ENCODE data around the gene EXOC6B.

EXOC6B gene

DNA sequence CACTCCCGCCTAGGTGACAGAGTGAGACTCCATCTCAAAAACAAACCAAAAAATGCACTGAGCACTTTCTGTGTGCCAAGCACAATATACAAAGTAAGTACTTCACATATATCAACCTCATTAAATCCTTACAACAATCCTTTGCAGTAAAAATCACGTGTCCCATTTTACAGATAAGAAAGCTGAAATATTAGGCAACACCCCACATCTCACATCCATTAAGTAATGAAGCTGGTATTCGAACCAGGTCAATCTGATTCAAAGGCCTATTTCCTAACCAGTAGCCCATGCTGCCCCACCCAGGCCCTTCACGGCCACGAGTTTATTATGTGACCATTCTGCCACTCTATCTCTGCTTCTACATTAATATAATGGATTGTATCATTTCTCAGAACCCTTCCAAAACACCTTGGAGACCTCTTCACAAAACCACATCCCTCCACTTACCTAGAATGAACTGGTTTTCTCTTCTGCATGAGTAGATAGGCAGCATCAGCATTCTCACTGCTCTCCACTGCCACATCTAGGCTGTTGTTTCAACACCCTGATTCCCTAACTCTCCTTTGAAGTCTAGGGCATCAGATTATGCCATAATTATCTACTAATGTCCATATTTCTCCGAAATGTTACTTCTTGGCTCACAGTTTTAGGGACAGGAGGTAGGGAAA lies 3.1 kb upstream of the EXOC6B start:
- DNase-seq = no peak

DNA sequence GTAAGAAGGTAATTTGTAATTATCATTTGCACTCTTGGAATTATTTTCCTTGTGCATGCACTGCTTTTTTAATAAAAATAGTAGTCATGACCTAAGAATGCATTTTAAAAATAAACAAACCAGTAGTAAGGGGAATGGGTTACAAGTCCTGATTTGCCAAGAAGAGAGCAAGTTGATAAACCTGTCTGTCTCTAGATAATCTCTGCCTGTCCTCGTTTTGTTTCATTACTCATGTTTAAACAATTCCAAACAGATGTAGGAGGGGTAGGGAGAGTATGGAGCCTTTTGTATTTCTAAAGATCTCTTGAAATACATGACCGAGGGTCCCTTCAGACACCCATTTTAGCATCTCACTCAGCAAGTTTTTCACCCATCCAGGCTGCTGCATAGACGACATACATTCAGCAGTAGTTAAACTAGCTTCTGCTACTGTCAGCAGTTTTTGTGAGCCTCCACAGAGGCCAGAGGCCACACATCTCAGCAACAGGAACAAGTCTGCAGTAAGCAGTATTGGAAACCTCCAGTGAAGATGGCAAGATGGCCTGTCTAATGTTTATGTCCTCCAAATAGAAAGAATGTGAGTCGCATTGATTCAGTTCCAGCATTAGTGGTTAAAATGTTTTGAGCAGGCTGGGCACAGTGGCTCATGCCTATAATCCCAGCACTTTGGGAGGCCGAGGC lies 2.3 kb upstream of the EXOC6B start:
- DNase-seq = no peak

DNA sequence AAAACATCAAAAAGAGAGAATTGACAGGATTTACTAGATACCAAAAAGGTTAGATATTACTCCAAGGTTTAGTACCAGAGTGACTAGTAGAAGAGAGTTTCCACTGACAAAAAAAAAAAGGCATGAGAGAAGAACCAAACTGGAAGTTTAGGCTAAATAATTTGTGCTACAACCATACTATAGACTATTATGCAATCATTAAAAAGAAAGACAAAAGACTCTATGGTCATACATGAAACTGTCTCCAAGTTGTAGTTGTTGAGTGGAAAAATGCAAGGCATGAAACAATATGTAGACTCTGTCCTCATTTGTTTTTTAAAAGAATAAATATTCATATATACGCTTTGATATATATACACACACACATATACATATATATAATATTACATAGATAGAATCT lies 1.7 kb upstream of the EXOC6B start:
- DNase-seq = no peak

DNA sequence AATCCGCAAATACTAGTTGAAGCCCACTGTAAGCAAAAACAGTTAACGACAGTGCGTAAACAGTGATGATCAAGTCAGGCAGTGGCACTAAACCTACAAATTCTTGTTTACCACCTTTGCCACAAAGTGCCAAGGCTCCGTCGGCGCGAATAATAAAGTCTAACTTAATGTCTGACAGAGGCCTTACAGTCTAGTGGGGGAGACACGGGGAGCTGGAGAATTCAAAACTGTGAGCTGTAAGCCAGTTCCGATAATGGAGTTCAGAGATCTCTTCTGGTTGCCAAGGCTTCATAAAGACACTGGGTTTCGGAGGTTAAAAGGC lies 284 bp upstream of the EXOC6B start:
- DNase-seq = no peak

DNA sequence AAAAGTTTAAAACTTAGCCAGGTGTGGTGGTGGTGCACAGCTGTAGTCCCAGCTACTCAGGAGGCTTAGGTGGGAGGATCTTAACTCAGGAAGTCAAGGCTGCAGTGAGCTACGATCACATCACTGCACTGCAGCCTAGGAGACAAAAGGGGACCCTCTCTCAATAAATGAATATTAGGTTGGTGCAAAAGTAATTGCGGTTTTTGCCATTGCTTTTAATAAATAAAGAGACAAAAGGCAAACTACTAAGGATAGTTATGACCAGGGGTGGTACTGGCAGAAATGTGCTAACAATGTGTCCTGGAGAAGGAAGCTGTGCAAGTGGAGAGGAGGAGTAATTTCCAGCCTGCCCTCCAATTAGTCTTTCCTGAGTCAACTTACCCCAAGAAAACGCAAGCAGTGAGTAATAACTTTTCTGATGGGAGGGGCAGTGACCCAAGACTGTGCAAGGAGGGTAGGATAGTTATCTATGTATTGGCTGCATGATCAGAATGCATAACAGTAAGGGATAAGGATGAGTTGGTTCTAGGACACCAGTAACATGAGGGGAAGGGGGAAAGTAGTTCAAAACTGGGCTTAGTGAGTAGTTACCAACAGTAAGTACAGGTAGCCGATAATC lies 1.5 kb downstream of the EXOC6B start:
- peak; percentile 62 for DNase-seq

DNA sequence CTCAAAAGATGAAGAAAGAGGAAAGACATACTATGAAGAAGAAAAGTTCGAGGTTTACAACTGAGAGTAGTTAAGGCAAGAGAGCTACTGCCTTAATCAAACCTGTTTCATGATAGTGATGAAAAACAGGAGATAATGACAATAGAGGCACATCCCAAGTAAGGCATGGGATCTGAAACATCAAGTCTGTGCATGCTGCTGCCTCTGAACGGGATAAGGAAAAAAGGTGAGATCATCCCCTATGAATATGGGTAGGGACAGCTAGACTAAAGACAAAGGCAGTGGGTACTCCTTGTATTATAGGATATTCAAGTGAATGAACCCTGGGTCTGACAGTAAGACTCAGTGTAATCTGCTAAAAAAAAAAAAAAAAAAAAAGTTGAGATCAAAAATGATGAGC lies 3.0 kb downstream of the EXOC6B start:
- no peak for DNase-seq

DNA sequence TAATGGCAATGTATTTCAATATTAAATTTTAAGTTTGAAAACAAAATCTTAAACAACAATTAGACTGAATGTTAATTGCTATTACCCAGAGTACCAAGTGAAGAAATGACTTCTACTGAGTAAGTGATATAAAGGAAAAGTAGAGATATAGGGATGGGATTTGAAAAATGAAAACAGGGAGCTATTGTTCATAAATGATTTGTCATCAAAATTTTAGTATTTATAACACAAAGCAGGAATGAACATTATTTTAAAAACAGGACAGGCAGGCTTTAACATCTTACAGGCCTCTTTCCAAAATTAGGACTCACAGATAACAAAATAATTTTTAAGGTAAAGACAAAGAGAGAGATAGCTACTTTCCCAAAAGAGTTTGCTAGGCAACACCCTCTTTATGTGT lies 3.9 kb downstream of the EXOC6B start:
- DNase-seq = no peak

DNA sequence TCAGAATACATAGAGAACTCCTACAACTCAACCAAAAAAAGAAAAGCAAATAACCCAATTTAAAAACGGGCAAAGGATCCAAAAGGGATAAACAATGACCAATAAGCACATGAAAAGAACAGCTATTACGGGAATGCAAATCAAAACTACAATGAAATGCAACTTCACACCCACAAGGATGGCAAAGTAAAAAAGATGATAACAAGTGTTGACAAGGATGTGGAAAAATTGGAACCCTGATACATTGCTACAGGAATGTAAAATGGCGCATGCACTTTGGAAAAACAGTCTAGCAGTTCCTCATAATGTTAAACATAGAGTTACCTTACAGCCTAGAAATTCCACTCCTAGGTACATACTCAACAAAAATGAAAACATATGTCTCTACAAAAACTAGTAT lies 4.7 kb downstream of the EXOC6B start:
- no peak for DNase-seq

DNA sequence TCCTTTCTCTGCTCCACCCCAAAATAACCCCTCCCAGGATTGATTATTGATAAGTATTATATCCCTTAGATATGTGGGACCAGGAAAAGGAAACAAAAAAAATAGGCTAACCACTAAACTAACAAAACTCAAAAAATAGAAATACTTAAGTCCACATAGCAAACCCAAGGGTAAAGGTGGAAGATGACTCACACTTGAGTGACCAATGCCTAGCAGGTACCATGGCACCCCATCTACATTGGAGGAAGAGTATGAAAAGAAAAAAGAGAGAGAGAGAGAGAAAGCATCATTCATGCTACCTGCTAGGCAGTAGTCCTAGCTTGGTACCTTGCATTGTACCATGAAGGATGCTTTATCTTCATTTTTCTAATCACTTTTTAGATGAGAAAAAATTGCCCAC lies 6.3 kb downstream of the EXOC6B start:
- no peak for DNase-seq

DNA sequence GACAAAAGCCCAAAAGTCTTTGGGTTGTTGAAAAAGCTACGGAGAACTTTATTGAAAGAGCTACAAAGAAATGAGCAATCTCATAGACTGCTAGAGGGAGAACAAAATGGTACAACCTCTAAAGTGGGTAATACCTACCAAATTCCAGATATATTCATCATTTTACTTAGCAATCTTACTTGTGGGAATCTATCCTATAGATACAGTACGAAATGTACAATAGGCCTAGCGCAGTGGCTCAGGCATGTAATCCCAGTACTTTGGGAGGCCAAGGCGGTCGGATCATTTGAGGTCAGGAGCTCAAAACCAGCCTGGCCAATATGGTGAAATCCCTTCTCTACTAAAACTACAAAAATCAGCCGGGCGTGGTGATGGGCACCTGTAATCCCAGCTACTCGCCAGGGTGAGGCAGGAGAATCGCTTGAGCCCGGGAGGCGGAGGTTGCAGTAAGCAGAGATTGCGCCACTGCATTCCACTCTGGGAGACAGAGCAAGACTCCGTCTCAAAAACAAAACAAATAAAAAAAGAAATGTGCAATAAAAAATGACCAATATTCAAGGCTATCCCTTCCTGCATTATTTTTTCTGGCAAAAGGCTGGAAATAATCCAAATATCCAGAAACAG lies 10.1 kb downstream of the EXOC6B start:
- DNase-seq = no peak

DNA sequence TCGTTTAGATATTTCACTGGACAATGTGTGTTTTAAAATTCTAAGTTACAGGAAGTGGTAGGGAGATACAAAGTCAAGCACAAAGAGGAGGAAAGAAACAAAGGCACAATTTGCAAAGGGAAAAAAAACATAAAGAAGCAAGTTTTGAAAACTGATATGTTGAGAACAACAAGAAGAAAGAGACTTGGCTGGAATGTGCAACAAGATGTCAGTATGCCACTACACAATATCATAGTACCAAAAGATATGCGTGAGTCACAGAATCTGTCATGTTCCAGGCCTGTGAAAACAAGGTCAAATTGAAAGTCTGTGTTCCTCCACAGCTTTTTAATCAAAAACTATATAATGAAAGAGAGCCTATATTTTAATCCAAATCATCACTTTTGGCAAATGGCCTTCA lies 12.0 kb downstream of the EXOC6B start:
- DNase-seq = no peak

DNA sequence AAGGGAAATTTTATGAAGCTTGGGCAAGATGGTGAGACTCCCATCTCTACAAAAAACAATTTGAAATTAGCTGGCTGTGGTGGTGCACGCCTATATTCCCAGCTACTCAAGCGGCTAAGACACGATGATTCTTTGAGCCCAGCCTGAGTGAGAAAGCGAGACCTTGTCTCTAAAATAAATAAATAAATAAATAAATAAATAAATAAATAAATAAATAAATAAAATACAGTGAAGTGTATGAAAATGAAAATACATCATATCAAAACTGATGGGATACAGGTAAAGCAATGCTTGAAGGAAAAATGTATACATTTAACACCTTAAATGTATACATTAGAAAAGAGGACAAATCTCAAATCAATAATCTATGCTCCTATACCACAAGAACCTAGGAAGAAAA lies 15.7 kb downstream of the EXOC6B start:
- no peak for DNase-seq

DNA sequence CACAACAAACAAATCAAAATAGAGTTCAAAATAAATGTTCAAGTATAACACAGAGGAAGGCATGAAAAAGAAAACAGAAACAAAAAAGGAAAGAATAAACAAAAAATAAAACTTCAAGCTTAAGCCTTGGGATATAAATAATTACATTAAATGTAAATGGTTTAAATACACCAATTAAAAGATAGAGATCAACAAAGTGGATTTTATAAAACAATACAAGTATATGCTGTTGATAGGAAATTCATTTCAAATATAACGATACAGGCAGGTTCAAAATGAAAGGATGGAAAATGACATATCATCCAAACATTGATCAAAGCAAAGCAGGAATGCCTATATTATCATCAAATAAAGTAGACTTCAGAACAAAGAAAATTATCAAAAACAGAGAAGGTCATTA lies 16.7 kb downstream of the EXOC6B start:
- no peak for DNase-seq

DNA sequence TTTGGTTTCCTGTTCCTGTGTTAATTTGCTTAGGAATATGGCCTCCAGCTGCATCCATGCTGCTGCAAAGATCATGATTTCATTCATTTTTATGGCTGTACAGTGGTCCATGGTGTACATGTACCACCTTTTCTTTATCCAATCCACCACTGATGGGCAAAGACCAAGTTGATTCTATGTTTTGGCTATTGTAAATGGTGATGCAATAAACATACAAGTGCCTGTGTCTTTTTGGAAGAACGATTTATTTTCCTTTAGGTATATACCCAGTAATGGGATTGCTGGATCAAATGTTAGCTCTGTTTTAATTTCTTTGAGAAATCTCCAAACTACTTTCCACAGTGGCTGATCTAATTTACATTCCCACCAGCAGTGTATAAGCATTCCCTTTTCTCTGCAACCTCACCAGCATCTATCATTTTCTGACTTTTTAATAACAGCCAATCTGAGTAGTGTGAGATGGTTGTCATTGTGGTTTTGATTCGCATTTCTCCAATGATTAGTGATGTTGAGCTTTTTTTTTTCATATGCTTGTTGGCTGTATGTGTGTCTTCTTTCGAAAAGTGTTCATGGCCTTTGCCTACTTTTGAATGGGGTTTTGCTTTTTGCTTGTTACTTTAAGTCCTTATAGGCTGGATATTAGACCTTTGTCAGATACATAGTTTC lies 19.4 kb downstream of the EXOC6B start:
- no peak for DNase-seq

DNA sequence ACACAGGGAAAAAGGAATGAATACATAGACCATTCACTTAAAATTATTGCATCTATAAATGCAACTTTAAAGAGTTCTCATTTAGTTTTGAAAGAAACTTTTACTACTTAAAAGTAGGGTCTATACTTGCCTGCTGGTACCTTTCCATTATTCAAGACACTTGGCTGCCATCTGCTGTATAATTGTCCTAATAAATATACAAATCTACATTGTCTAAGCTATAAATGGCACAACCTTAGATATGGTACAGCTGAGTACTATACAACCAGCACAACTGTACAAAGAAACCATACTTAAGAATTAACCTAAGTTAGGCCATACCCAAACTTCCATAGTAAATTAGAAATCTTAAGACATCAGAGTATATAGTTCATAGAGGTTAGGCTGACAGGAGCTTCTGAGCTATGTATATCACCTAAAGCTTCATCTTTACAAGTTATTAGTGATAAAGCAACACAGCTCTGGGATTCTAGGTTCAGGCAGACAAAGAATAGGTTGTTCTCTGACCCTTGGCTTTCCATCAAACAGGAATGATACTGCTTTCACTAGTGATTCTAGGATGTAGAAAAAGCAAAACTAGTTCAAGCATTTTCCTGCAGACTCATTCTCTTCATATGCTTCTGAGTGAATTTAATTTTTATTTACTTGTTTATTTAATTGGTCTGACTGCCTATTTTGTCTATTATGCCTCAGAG lies 22.1 kb downstream of the EXOC6B start:
- DNase-seq = no peak

DNA sequence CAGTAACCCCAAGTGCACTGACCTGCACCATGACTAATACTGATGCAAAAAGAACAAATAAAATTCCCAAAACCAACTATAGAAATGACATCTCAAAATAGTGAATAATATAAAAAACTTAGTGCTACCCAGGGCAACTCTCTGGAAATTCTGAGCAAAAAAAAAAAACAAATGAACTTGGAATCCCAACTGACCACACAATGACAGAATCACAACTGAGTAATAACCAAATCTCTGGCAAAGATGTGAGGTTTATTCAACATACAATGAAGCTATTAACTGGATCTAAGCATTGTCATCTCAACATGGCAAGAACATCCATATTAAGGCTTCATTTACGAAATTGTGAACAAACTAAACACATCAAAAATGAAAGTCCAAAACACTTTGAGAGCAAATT lies 22.7 kb downstream of the EXOC6B start:
- DNase-seq = no peak

DNA sequence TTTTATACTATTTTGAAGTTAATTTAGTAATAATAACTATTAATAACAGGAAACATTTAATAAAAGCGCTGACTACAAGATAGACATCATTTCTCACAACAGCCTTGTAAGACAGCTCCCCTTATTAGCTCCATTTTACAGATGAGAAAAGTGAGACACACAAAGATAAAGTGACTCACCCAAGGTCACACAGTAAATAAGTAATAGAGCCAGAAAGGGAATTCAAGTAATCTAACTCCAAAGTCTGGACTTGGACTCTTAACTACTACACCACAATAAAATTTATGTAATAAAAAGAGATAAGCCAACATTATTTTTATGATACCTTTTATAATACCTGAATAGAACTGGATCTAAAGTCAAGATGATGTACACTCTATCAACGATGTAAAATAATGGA lies 25.3 kb downstream of the EXOC6B start:
- DNase-seq = no peak

DNA sequence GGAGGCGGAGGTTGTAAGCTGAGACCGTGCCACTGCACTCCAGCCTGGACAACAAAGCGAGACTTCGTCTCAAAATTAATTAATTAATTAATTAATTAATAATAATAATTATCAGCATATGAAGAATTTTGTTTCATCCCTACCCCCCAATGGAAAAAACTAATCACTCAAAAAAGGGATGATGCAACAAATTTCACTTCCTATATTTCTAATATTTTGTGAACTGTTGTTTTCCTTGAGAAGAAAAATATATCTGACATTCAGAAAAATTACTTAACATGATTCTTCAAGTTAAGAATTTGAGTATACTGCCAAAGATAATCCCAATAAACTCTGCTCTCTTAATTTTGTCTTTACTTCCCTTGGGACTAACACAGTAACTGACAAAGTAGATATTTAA lies 28.1 kb downstream of the EXOC6B start:
- no peak for DNase-seq

DNA sequence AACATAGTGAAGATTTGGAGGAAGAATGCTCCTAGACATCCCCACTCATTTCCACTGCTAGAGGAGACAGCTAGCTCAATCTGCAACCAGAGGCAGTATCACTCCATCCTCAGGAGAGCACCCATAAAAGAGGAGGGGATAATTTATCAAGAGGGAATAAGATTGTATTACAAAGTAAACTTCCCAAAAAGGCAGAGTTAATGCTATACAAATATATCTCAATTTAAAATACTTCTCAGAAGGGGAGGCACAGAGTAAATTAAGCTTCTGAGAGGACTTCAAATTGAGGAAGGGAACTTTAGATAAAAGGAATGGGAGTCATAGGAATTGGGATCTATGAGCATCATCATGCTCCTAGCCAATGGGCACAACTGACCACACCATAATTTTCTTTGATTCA lies 29.1 kb downstream of the EXOC6B start:
- DNase-seq = no peak

DNA sequence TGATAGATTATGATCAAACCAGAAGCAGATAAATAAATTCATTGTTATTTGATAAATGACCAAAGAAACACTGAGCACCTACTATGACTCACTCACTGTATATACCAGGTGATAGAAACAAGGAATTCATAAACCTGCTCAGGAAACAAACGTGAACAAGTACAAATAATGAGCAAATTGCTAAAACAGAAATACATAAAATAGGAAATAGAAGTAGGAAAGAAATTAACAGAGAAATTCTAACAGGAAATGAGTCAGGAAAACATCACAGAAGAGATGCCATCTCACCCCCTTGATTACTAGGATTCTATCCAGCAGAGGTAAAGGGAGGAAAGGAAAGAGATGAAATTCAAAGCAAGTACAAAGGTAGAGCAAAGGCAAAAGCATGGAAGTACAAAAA lies 31.3 kb downstream of the EXOC6B start:
- DNase-seq = no peak

DNA sequence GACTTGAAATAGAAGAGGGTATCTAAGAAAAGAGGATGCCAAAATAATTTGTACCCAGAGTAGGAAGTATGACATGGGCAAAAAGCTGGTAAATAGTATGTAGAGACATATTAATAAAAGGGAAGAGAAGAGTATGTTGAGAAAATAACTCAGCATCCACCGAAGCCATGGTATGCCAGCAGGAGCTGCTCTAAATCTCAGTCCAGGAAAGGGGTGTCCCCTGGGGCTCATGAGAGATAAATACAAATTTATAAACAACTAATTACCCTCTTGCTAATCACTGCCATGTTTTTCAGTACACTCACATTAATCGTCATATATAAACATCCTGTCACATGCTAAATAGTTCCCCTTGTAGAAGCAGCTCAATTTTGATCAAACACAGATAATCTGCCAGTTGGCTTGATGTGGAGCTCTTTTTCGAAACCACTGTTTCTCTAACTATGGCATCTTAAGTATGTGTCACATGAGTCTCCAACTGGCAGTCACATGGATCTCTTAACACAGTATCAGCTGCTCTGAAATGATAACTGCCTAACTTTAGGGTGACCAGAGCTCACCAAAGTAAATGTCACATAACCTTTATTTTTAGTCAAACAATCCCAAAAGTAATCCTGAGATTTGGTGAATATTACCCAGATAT lies 31.9 kb downstream of the EXOC6B start:
- DNase-seq = no peak

DNA sequence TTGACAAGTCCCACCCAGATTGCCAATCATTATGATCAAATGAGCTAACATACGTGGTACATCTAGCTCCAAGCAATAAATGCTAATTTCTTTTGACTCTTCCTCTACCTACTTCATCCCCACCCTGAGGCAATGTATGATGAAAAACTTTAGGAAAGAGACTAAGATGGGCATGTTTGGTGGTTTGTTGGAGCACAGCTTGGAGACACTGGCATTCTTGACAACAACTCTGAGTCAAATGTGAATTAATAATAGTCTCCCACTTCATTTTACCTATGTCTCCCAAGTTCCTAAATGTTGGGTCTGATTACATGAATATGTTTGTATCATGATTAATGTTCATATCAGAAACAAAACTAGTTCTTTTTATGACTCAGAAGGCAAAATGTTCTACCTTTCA lies 36.6 kb downstream of the EXOC6B start:
- no peak for DNase-seq

DNA sequence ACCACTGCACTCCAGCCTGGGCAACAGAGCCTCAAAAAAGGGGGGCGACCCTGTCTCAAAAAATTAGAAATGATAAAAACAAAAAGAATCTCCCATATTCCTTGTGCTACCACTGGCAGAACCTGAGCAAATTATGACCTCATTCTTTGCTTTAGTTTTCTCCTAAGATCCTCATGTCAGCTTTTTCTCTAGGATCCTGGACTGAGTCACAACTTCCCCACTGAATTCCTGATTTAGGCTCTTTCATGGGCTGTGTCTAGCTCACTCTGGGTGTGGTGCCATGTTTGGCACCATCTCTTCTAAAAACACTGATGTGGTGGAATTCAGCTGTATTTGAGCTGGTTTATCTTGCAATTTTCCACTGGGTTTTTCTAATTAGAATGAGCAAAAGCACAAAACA lies 37.1 kb downstream of the EXOC6B start:
- DNase-seq = no peak
